CD4-positive, alpha-beta T cell treated with Interleukin-17A for 1 hour (primary cell): ENCODE data around the gene AGPS.
"Not testable (repeated sequence)": the region's sequence is repeated elsewhere in the genome, so short reads cannot be mapped to it uniquely, and the experiment has no call there.

ENCODE experiments used
- DNase-seq: peaks from one replicate; pipeline ENCODE4 v3.0.0-alpha.2; 2020

The AGPS gene

DNA sequence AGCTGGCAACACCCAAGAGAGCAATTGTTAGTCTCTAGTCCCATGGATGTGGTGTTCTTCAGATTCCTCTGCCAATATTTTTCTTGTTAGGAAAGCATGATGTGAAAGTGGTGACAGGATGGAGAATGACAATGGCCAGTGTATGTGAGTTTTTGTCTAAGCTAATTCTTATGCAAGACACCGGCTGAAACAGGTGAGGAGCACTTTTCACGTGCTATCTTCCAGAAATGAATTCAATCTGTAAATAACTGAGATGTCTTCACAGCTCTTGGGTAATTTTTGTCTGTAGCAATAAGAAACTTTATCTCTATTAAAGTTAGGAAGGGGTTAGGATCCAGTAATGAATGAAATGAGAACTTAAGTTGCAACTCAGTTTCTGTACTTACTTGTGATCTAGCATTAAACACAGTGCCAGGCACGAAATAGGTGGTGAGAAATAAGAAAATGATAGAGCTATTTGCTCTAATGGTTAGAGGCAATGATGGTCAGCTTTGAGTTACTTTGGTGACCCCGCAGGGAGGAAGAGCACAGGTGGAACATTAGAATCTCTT is 676 bp upstream of the AGPS start:
- no peak for DNase-seq

- peak; percentile 8 for DNase-seq
Measured at GRCh38 chr2:177393203-177393755, 706 bp downstream of the AGPS start.

DNA sequence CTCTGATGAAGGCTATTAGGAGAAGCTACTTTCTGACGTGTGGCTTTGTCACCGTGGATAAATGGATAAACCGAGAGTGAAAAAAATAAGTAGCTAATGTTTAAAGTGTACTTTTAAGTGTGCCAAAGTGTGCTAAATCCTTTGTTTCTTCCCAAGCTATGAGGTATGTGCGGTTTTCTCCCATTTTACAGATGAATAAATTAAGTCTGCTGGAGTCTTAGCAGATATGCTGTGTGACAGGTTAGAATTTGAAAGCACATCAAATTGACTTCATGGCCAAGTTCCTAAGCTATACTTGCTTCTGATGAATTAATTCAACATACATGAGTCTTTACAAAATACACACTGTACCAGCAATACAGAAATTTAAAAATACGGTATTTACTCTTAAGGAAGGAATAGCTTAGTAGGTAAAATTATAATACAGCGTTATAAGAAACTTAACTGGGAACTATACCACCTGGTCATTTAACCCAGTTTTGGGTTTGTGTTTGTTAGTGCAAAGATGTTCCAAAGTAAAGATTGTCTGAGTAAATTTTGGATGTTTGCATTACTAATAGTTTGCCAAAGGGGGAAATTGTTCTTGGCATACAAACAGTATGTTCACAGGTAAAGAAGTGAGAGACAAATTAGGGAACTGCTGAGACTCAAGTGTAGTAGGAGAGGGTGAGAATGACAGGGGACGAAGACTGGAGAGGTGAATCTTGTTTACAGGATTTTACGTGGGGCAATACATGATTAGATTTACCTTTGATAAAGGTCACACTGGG is 1.4 kb downstream of the AGPS start:
- no peak for DNase-seq

- DNase-seq, result no peak
Measured at GRCh38 chr2:177394594-177394973, 2.0 kb downstream of the AGPS start.

DNA sequence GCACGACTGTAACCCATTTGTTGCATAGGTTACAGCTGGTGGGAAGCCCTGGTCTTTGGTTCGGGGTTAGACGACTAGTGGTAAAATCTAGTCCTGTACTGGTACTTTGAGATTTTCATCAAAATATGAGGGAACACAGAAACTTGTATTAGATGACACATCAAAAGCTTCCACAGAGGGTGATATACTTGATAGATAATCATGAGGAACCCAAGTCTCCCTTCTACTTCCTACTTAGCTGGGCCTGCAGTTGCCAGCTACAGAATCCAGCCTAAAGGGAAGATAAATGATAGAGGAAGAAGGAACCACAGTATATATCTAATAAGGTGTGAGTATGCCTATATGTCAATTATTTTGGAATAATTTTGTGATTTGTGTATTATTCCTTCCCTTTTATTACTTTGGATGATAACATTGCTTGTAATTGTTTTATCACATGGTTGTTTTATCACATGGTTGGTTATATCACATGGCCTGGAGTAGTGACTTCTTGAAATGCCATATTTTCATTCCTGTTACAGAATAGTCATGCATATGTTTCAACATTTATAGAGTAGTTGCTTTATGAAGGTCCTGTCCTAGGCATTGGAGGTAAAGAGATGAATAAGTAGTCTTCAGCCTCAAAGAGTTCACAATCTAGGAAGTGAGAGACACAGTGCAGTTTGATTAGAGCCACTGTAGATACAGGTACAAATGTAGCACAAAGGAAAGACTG is 2.9 kb downstream of the AGPS start:
- no peak for DNase-seq

GRCh38 chr2:177396703-177397460 is 4.3 kb downstream of the AGPS start:
- no peak for DNase-seq

DNA sequence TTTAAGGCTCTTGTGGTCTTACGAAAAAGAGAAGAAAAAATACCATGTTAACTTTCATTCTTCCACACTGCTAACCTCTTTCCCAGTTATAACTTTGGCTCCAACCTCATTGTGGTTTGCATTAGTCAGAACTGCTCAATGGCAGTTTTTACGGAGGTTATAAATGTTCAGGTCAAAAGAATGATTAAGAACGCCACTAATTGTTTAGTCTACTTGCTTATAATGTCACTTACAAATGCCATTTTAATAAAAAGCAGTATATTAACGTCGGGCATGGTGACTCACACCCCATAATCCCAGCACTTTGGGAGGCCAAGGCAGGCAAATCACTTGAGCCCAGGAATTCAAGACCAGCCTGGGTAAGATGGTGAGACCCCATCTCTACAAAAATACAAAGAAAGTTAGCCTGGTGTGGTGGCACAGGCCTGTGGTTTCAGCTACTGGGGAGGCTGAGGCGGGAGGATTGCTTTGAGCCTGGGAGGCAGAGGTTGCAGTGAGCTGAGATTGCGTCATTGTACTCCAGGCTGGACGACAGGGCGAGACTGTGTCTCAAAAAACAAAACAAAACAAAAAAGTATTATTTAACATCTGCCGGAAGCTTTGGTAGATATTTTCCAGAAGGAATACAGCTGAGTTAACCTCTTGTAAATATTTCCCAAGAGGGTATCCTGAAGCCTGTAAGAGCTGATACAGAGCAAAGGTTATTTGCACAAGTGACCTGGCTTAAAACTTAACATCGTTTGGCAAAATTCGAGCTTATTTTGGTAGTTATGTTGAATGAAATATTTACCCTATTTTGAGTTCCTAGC is 5.1 kb downstream of the AGPS start:
- DNase-seq, result no peak

DNA sequence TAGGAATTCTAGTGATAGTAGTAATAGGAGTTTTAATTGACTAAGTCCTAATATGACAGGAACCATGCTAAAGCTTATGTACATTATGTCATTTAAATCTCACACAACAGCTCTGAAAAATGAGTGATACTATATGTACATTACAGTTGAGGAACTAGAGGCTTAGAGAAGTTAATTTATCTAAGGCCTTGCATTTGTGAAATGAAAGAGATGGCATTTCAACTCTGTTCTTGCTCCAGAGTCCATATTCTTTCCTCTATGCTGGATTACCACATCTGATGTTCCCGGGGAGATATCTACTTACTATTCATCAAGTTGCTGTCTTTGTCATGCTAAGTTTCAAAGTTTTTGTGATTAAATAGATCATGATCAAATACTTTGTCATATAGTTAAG is 5.7 kb downstream of the AGPS start:
- no peak for DNase-seq

DNA sequence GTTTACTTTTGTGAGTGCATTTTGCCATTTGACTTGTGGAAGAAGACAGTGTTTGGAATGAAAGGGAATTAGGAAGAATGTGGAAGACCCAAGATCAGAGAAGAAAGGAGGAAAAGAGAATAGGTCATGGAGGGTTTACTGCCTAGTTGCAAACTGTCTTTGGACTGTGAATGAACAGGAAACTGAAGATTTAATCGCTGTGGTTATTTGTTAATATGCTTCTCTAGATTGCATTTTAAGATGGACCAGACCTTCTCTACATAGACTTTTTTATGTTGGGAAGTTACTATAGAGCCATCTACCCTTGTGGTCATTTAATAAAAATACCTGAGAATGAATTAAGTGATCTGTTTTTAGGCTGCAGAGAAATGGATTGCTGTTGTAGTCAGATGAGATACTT is 6.2 kb downstream of the AGPS start:
- DNase-seq, result no peak

DNA sequence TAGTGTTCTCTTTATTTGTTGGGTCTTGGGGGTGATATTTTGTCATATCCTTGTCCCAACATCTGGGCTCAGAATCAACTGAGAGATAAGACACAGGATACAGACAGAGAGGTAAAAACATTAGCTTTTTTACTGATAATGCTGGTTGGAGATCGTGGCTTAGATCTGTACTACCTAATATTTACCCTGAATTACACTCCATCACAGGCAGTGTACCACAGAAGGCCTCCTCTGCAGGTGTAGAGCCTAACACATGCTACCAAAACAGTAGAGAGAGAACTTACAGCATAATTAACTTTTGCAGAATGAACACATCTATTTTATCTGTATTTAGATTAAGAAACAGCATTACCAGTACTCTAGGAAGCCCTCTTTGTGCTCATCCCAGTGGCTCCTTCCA is 6.8 kb downstream of the AGPS start:
- DNase-seq, result no peak

DNA sequence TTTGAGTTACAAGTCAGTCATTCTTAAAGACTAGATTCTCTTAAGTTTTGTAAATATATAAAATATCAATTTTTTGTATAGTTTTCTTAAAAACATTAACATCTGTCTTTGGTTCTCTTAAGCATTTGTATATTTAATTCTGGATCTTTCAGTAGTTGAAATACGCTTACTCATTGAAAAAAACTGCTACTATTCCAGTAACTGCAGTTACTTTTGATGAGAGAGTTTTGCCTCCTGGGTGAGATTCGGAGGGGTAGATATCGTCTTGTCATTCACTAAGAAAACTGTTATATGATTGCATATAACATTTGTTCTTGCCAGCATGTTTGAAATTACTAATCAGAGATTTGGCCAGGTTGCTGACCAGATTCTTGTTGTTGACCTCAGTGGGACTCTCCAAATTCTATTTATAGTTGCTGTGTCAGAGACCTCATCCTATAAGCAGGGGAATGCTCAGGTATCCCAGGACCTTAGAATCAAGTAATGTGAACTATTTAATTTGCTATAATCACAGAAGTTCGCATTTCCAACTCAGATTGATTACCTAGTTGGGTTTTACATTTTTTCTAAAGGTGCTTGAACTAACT is 7.9 kb downstream of the AGPS start:
- no peak for DNase-seq

DNA sequence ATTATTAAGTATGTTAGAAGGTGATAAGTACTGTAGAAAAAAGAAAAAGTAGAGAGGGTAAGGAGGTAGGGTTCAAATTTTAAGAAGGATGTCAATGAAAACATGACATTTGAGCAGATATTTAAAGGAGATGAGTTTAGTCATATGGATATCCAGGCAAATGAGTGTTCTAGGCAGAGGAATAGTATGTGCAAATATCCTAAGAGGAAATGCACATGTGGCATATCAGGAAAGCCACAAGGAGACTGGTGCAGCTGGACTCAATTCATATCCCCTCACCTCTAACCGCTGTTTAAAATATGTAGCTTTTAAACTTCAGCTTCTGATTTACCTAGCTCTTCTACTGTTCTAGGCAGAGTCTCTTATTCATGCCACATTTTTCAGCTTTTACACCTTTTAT is 9.5 kb downstream of the AGPS start:
- DNase-seq, result no peak

DNA sequence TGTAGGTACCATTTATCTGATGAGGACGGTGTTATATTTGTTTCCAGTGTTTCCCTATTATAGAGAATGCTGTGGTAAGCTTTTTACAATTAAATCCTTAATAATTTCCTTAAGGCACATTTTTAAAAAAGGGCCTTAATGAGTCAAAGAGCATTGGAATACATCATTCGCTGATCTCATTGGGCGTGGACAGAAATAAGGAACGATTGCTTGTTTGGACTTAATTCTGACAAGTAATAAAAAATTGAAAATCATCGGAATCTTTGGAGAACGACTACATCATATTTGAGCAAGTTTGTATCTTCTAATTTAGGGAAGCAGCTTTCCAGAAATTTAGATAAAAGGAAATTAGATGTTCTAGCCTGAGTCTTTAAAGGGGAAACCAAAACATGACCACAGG is 11.3 kb downstream of the AGPS start:
- no peak for DNase-seq

- DNase-seq, result no peak
Measured at GRCh38 chr2:177404243-177404642, 11.7 kb downstream of the AGPS start.

DNA sequence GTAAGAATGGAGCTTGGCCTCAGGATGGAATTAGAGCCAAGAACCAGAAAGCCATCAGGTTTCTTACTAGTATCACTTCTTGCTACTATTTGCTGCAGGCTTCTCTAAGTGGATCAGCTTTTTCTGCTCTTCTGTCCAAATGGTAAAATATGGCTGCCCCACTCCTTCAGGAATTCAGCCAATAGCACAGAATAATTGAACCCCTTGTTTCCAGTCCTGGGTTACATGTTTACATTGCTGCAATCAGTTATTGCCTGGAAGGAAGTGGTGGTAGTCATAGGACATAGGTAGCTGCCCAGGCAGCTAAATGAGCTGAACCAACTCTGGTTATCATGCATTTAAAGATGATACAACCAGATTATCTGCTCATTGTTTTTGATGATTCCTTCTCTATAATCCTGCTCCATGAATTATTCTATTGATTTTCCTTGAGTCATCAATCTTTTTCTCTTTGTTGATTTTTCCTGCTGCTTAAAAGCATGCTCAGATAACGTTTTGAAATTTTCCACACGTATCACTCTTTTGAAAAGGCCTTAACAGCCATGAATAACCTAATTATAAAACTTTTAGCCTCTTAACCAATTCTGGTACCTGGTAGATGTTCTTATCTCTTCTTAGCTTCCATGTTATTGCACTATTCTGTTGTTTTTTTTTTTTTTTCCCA is 12.6 kb downstream of the AGPS start:
- DNase-seq, result no peak

GRCh38 chr2:177406182-177406581 is 13.6 kb downstream of the AGPS start:
- DNase-seq, result no peak

DNA sequence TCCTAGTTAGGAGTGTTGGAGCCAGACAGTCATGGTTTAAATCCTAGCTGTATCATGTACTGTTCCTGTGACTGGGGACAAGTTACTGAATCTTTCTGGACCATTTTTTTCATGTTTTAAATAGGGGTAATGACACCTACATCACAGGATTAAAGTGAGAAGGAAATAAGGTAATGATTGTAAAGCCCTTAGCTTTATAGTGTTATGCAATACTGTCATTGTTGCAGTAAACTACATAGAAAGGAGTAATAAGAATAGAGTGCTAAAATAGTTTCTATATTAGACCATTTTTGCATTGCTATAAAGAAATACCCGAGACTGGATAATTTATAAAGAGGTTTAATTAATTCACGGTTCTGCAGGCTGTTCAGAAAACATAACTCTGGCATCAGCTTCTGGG is 14.5 kb downstream of the AGPS start:
- no peak for DNase-seq

DNA sequence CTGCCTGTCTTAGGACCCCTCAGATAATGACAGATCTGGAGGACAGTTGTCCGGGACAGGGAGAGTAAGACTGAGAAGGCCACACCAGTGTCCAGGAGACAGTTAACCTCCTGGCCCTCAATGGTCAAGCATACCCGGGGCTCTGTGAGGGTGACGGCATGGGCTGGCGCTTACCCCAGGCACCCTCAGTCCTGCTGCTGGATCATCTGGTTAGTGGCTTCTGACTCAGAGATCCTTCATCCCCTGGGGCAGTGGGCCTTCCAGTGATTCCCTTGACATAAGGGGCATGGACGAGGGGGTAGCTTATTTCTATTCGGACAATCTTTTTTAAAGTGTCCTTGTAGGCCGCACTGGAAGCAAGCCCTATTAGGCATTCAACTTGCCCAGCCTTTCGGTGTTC is 18.1 kb downstream of the AGPS start:
- DNase-seq, result not testable (repeated sequence)

DNA sequence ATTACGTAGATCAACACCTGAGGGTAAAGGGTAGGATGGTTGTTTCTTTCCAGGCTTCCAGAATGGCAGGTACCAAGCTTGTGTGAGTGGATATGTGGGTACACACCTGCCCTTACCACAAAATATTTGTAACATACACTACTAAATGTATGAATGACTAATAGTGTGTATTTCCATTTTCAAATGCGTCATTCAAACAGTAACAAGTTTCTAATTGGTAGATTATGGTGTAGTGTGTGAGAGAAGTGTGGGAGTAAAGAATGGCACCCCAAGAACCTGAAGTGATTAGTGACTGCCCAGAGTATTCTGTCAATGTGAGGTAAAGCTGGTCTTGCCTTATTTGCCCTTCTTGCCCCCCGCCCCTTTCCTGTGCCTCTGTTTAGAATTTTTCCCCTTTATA is 21.1 kb downstream of the AGPS start:
- DNase-seq, result no peak

DNA sequence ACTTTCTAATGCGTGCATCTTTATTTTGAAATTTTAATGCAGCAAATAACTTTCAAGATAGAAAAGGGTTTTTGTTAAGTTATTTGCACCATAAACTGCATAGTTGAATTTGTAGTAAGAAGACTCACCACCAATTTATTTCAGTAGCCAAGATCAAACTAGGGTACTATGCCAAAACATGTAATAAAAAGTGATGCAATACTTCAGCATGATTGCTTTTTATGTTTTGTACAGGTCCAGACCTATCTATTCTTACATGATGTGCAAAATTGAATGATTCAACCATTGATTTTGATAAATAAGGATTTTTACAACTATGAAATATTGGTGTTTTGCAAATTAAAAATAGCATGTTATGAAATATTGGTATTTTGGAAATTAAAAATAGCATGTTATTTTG is 26.7 kb downstream of the AGPS start:
- no peak for DNase-seq

GRCh38 chr2:177422271-177422670 is 29.7 kb downstream of the AGPS start:
- no peak for DNase-seq

DNA sequence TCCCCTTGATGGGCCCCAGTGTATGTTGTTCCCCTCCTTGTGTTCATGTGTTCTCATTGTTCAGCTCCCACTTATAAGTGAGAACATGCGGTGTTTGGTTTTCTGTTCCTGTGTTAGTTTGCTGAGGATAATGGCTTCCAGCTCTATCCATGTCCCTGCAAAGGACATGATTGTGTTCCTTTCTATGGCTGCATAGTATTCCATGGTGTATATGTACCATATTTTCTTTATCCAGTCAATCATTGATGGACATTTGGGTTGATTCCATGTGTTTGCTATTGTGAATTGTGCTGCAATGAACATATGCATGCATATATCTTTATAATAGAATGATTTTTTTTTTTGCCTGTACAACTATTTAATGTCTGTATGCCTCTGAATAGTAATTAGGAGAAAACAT is 31.5 kb downstream of the AGPS start:
- DNase-seq, result not testable (repeated sequence)
